Measurements from ENCODE around the gene LRRC1.

The LRRC1 gene

GRCh38 chr6:53818858-53819609 lies 24.2 kb downstream of the LRRC1 start:
- DNase-seq = no peak

GRCh38 chr6:53822401-53823125 lies 27.8 kb downstream of the LRRC1 start:
- DNase-seq = no peak

- DNase-seq = no peak
These were observed 29.9 kb downstream of the LRRC1 start for GRCh38 chr6:53824714-53825113.

- DNase-seq = no peak
These were observed 30.9 kb downstream of the LRRC1 start for GRCh38 chr6:53825532-53826321.

- DNase-seq = no peak
These were observed 32.7 kb downstream of the LRRC1 start for GRCh38 chr6:53827531-53827930.

- no peak for DNase-seq
These were observed 33.4 kb downstream of the LRRC1 start for GRCh38 chr6:53828215-53828614.

GRCh38 chr6:53828966-53829697 lies 34.3 kb downstream of the LRRC1 start:
- no peak for DNase-seq

GRCh38 chr6:53829698-53830221 lies 35.0 kb downstream of the LRRC1 start:
- DNase-seq = no peak

- DNase-seq = no peak
These were observed 35.6 kb downstream of the LRRC1 start for GRCh38 chr6:53830366-53830765.

- DNase-seq = no peak
These were observed 36.5 kb downstream of the LRRC1 start for GRCh38 chr6:53831081-53831869.

- no peak for DNase-seq
These were observed 37.3 kb downstream of the LRRC1 start for GRCh38 chr6:53831936-53832660.

GRCh38 chr6:53833155-53833554 lies 38.4 kb downstream of the LRRC1 start:
- DNase-seq = no peak

- no peak for DNase-seq
These were observed 39.3 kb downstream of the LRRC1 start for GRCh38 chr6:53834132-53834531.

- DNase-seq = no peak
These were observed 43.3 kb downstream of the LRRC1 start for GRCh38 chr6:53837865-53838769.

- no peak for DNase-seq
These were observed 45.2 kb downstream of the LRRC1 start for GRCh38 chr6:53840027-53840426.

- no peak for DNase-seq
These were observed 50.7 kb downstream of the LRRC1 start for GRCh38 chr6:53845280-53846195.

GRCh38 chr6:53846250-53846649 lies 51.4 kb downstream of the LRRC1 start:
- DNase-seq = no peak

- no peak for DNase-seq
These were observed 53.0 kb downstream of the LRRC1 start for GRCh38 chr6:53847796-53848314.

- DNase-seq = no peak
These were observed 55.7 kb downstream of the LRRC1 start for GRCh38 chr6:53850527-53850926.
